Activated T-cell treated with anti-CD3 and anti-CD28 coated beads, Interleukin-2, amount 50 U/mL, for 48 hours (primary cell): Measurements from ENCODE around the gene SUPT5H.

ENCODE experiments used
- DNase-seq, 2 experiments: peaks; one replicate each; pipeline ENCODE4 v3.0.0-alpha.2; 2020

Gene SUPT5H

GRCh38 chr19:39498798-39499642 lies 53.6 kb downstream of the SUPT5H start, which contains the start of gene DLL3:
TSS of gene DLL3 (plus strand) at chr19:39498947. CDS start at chr19:39498975, 28 bp downstream.
- peak in 1 of 2 experiments; percentile 54 for DNase-seq

GRCh38 chr19:39499932-39500331 lies 54.5 kb downstream of the SUPT5H start:
- DNase-seq = no peak

- no peak for DNase-seq
These were observed 55.2 kb downstream of the SUPT5H start for GRCh38 chr19:39500543-39500942.

GRCh38 chr19:39501340-39501739 lies 56.0 kb downstream of the SUPT5H start:
- DNase-seq = no peak

- DNase-seq = peak; percentile 84 to 89
These were observed 57.4 kb downstream of the SUPT5H start for GRCh38 chr19:39502640-39503417.

GRCh38 chr19:39506598-39506943 lies 61.2 kb downstream of the SUPT5H start:
- DNase-seq = no peak

- peak; percentile 67 to 79 for DNase-seq
These were observed 61.7 kb downstream of the SUPT5H start for GRCh38 chr19:39506944-39507714.

- DNase-seq = no peak
These were observed 62.5 kb downstream of the SUPT5H start for GRCh38 chr19:39507715-39508364.

GRCh38 chr19:39508629-39509028 lies 63.2 kb downstream of the SUPT5H start:
- DNase-seq = no peak

- DNase-seq = no peak
These were observed 63.9 kb downstream of the SUPT5H start for GRCh38 chr19:39509233-39509632.

- no peak for DNase-seq
These were observed 67.6 kb downstream of the SUPT5H start for GRCh38 chr19:39512988-39513387.

GRCh38 chr19:39514840-39515550 lies 69.6 kb downstream of the SUPT5H start, which contains the start of gene SELENOV:
TSS of gene SELENOV (plus strand) at chr19:39515139. CDS start at chr19:39515213, 74 bp downstream.
- DNase-seq = no peak

GRCh38 chr19:39515551-39516191 lies 70.3 kb downstream of the SUPT5H start:
- no peak for DNase-seq

GRCh38 chr19:39516270-39516669 lies 70.9 kb downstream of the SUPT5H start:
- DNase-seq = no peak

- DNase-seq = no peak
These were observed 72.0 kb downstream of the SUPT5H start for GRCh38 chr19:39517432-39517831.

GRCh38 chr19:39518458-39518857 lies 73.1 kb downstream of the SUPT5H start:
- DNase-seq = no peak

- DNase-seq = no peak
These were observed 73.6 kb downstream of the SUPT5H start for GRCh38 chr19:39518975-39519374.

- DNase-seq = no peak
These were observed 75.4 kb downstream of the SUPT5H start for GRCh38 chr19:39520541-39521484.

GRCh38 chr19:39524495-39524894 lies 79.1 kb downstream of the SUPT5H start:
- DNase-seq = no peak

- no peak for DNase-seq
These were observed 79.8 kb downstream of the SUPT5H start for GRCh38 chr19:39525205-39525604.
